Breast epithelium (tissue), 3 donors: ENCODE results near the gene KHDRBS1.

Source experiments
- POLR2A ChIP-seq: fragments of 450-650 bp; IDR thresholded peaks from one replicate; pipeline ENCODE4 v1.6.1; 2016; ENCODE audit warnings: antibody characterized with exemption, mild to moderate bottlenecking, moderate library complexity
- POLR2AphosphoS5 ChIP-seq, 3 donors: sonication (generic); formaldehyde crosslinking; IDR thresholded peaks; one replicate each; pipeline ENCODE4 v1.6.1; 2017; ENCODE audit warnings: antibody characterized with exemption in 3 of 3
- TF ChIP-seq, protein P1 (sequence below), 3 donors: fragments of 450-650 bp; IDR thresholded peaks; one replicate each; pipeline ENCODE4 v1.5.1; 2016 to 2017; ENCODE audit warnings: antibody characterized with exemption in 3 of 3, mild to moderate bottlenecking in 3 of 3, moderate library complexity in 3 of 3

DNA sequence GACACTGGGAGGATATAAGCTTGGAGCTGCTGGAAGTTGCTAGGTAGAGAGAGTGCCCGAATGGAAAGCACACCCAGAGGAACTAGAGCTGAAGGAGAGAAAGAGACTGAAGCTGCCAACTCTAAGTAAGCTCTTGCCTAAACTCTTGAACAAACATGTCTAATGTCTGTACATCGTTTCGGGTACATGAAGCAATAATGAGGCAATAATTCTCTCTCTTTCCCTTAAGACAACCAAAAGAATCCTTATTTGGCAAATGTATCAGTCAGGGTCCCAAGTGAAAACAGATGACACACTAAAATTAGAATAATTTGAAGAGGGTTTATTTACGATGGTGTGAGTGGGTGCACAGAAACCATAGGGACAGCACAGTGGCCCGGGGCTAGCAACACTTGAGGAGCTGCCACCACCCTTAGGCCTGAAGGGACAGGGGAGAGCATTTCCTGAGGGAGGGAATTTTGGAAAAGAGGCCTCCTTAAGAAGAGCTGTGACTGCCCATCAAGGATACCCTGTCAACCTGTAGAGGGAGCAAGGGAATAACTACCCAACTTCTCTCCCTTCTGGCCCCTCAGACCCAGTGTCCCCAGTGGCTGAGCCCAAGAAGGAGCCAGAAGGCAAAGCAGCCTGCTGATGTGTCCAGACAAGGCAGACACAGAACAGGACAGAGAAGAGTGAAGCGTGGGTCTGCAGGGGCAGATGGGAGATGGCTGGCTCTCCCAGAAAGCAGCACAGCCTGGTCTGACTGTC lies 36.1 kb upstream of the KHDRBS1 start:
- TF ChIP-seq, protein P1, sequence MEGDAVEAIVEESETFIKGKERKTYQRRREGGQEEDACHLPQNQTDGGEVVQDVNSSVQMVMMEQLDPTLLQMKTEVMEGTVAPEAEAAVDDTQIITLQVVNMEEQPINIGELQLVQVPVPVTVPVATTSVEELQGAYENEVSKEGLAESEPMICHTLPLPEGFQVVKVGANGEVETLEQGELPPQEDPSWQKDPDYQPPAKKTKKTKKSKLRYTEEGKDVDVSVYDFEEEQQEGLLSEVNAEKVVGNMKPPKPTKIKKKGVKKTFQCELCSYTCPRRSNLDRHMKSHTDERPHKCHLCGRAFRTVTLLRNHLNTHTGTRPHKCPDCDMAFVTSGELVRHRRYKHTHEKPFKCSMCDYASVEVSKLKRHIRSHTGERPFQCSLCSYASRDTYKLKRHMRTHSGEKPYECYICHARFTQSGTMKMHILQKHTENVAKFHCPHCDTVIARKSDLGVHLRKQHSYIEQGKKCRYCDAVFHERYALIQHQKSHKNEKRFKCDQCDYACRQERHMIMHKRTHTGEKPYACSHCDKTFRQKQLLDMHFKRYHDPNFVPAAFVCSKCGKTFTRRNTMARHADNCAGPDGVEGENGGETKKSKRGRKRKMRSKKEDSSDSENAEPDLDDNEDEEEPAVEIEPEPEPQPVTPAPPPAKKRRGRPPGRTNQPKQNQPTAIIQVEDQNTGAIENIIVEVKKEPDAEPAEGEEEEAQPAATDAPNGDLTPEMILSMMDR (IDR thresholded peaks at IDR 0.05) = peak in 2 of 3 donors; percentile 14 to 40
- TF ChIP-seq POLR2AphosphoS5 (IDR thresholded peaks at IDR 0.05) (peak in 1 of 3 donors; percentile 26), POLR2A (no peak)
